ENCODE measurements around the gene GATA5.
"Not testable (repeated sequence)": the region's sequence is repeated elsewhere in the genome, so short reads cannot be mapped to it uniquely, and the experiment has no call there.

Gene GATA5

GRCh38 chr20:62426699-62427131, 49.1 kb downstream of the GATA5 start:
- TF ChIP-seq CTCF (IDR thresholded peaks at IDR 0.05; ENCODE audit: borderline replicate concordance, insufficient read depth, low read depth, low read length): no peak
- H3K4me3 ChIP-seq (ENCODE audit: low read depth, low read length): no peak overlapping the region

- not testable (repeated sequence) for H3K4me3 ChIP-seq (ENCODE audit: low read depth, low read length)
These were observed 49.8 kb downstream of the GATA5 start for GRCh38 chr20:62426059-62426348.

- no peak for TF ChIP-seq CTCF (IDR thresholded peaks at IDR 0.05; ENCODE audit: borderline replicate concordance, insufficient read depth, low read depth, low read length)
- H3K4me3 ChIP-seq (ENCODE audit: low read depth, low read length): no peak overlapping the region
These were observed 50.3 kb downstream of the GATA5 start for GRCh38 chr20:62425281-62426058.

GRCh38 chr20:62424249-62425107, 51.3 kb downstream of the GATA5 start:
- H3K4me3 ChIP-seq (ENCODE audit: low read depth, low read length): no peak overlapping the region
- no peak for TF ChIP-seq CTCF (IDR thresholded peaks at IDR 0.05; ENCODE audit: borderline replicate concordance, insufficient read depth, low read depth, low read length)

- H3K4me3 ChIP-seq (ENCODE audit: low read depth, low read length): no peak overlapping the region
- TF ChIP-seq CTCF (IDR thresholded peaks at IDR 0.05; ENCODE audit: borderline replicate concordance, insufficient read depth, low read depth, low read length): no peak
These were observed 52.5 kb downstream of the GATA5 start for GRCh38 chr20:62423326-62423706.

GRCh38 chr20:62422636-62423325, 53.0 kb downstream of the GATA5 start:
- no peak overlapping the region for H3K4me3 ChIP-seq (ENCODE audit: low read depth, low read length)
- TF ChIP-seq CTCF (IDR thresholded peaks at IDR 0.05; ENCODE audit: borderline replicate concordance, insufficient read depth, low read depth, low read length): no peak

GRCh38 chr20:62421716-62421990, 54.1 kb downstream of the GATA5 start:
- TF ChIP-seq CTCF (IDR thresholded peaks at IDR 0.05; ENCODE audit: borderline replicate concordance, insufficient read depth, low read depth, low read length): no peak
- no peak overlapping the region for H3K4me3 ChIP-seq (ENCODE audit: low read depth, low read length)

All from GM12875 (cell line).